Osteoblast (primary cell): ENCODE measurements around the gene SNX12. TPM values are rescaled to one million over a fixed set of nuclear protein-coding genes. Genes with fewer than 3 reads are reported as not detected.

Source experiments
- DNase-seq: peaks from one replicate; pipeline ENCODE4 v3.0.0; 2011; ENCODE audit warnings: low spot score, mixed read lengths; ENCODE audit not compliant: insufficient read length; ENCODE audit errors: missing footprints
- H2AFZ ChIP-seq: 2 replicates; pipeline ENCODE4 v1.6.0; 2011; ENCODE audit warnings: mild to moderate bottlenecking, low read length
- H3K27ac ChIP-seq: 2 replicates; pipeline ENCODE4 v1.5.1; 2011; ENCODE audit warnings: mild to moderate bottlenecking, low read depth, low read length, moderate library complexity
- H3K27me3 ChIP-seq: 2 replicates; pipeline ENCODE4 v1.6.0; 2012; ENCODE audit warnings: mild to moderate bottlenecking, control low read depth, inconsistent platforms, low read length, moderate library complexity; ENCODE audit not compliant: insufficient read depth
- H3K36me3 ChIP-seq: 2 replicates; pipeline ENCODE4 v1.5.1; 2011; ENCODE audit warnings: mild to moderate bottlenecking, low read length, control low read depth, moderate library complexity; ENCODE audit not compliant: insufficient read depth
- H3K4me1 ChIP-seq: 2 replicates; pipeline ENCODE4 v1.5.1; 2011; ENCODE audit warnings: mild to moderate bottlenecking, low read length, control low read depth, moderate library complexity; ENCODE audit not compliant: insufficient read depth
- H3K4me2 ChIP-seq: 2 replicates; pipeline ENCODE4 v1.6.0; 2011; ENCODE audit warnings: mild to moderate bottlenecking, low read length; ENCODE audit not compliant: insufficient read depth
- H3K4me3 ChIP-seq: fragments of 200-600 bp; sonication (generic); 3 replicates; pipeline ENCODE4 v1.5.1; 2012; ENCODE audit warnings: mild to moderate bottlenecking, low read length, inconsistent platforms; ENCODE audit not compliant: insufficient read depth
- H3K79me2 ChIP-seq: 2 replicates; pipeline ENCODE4 v1.6.0; 2012; ENCODE audit warnings: mild to moderate bottlenecking, low read length, control low read depth, inconsistent platforms; ENCODE audit not compliant: insufficient read depth
- H3K9me3 ChIP-seq: 2 replicates; pipeline ENCODE4 v1.5.1; 2011; ENCODE audit warnings: low read depth, low read length, control low read depth
- H4K20me1 ChIP-seq: 2 replicates; pipeline ENCODE4 v1.6.0; 2012; ENCODE audit warnings: mild to moderate bottlenecking, low read length, control low read depth; ENCODE audit not compliant: insufficient read depth
- total RNA-seq: library from RNA; depleted of rRNA; stranded (reverse); fragments of >200 nt; gene quantifications from 2 replicates; pipeline ENCODE4 v1.2.3, GENCODE V29; 2012
- TF ChIP-seq, protein P1 (sequence below): IDR thresholded peaks from 2 replicates; pipeline ENCODE4 v1.5.1; 2011; ENCODE audit warnings: mild to moderate bottlenecking, low read depth, low read length, moderate library complexity; ENCODE audit errors: extremely low read depth

The SNX12 gene
- total RNA-seq, 1 donor: 67.7 TPM

- DNase-seq: no peak
- no peak overlapping the region for H3K27ac ChIP-seq
- TF ChIP-seq, protein P1, sequence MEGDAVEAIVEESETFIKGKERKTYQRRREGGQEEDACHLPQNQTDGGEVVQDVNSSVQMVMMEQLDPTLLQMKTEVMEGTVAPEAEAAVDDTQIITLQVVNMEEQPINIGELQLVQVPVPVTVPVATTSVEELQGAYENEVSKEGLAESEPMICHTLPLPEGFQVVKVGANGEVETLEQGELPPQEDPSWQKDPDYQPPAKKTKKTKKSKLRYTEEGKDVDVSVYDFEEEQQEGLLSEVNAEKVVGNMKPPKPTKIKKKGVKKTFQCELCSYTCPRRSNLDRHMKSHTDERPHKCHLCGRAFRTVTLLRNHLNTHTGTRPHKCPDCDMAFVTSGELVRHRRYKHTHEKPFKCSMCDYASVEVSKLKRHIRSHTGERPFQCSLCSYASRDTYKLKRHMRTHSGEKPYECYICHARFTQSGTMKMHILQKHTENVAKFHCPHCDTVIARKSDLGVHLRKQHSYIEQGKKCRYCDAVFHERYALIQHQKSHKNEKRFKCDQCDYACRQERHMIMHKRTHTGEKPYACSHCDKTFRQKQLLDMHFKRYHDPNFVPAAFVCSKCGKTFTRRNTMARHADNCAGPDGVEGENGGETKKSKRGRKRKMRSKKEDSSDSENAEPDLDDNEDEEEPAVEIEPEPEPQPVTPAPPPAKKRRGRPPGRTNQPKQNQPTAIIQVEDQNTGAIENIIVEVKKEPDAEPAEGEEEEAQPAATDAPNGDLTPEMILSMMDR: no peak
- no peaks in the 10 kb centered on the region for H3K9me3 ChIP-seq
- no peaks in the 10 kb centered on the region for H3K79me2 ChIP-seq
- H3K27me3 ChIP-seq: peaks cover 19% of the 10 kb centered on the region
- no peak overlapping the region for H3K4me2 ChIP-seq
- H3K36me3 ChIP-seq: no peaks in the 10 kb centered on the region
- no peak overlapping the region for H2AFZ ChIP-seq
- H3K4me3 ChIP-seq: no peak overlapping the region
- H4K20me1 ChIP-seq: no peaks in the 10 kb centered on the region
- H3K4me1 ChIP-seq: peaks cover 9% of the 10 kb centered on the region
These were observed 17.8 kb upstream of the SNX12 start for GRCh38 chrX:71085900-71086299.

DNA sequence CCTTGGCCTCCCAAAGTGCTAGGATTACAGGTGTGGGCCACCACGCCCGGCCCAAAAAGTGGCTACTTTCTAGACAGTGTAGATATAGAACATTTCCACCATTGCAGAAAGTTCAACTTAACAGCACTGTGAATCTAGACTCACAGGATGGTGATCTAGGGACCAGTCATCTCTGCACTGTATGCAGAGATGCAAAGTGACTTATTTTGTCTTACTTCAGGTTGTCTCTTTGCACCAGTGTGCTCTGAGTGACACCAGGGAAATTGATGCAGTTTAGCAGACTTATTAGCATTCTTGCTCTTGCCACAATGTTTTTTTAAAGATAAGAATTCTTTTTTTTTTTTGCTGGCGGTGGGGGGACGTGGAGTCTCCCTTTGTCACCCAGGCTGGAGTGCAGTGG is 14.7 kb upstream of the SNX12 start:
- Histone ChIP-seq H3K36me3 (no peaks in the 10 kb centered on the region), H3K27me3 (peaks cover 24% of the 10 kb centered on the region), H3K27ac (no peak overlapping the region), H3K9me3 (no peaks in the 10 kb centered on the region), H3K4me3 (no peak overlapping the region), H3K4me2 (no peak overlapping the region), H3K79me2 (no peaks in the 10 kb centered on the region), H4K20me1 (no peaks in the 10 kb centered on the region), H3K4me1 (peaks cover 9% of the 10 kb centered on the region), H2AFZ (no peak overlapping the region)
- TF ChIP-seq, protein P1: no peak
- no peak for DNase-seq

- Histone ChIP-seq H3K9me3 (no peaks in the 10 kb centered on the region), H3K36me3 (no peaks in the 10 kb centered on the region), H3K4me2 (no peak overlapping the region), H3K4me3 (no peak overlapping the region), H3K27ac (no peak overlapping the region), H3K27me3 (peaks cover 24% of the 10 kb centered on the region), H3K4me1 (peaks cover 9% of the 10 kb centered on the region), H2AFZ (no peak overlapping the region), H4K20me1 (no peaks in the 10 kb centered on the region), H3K79me2 (no peaks in the 10 kb centered on the region)
- no peak for DNase-seq
- TF ChIP-seq, protein P1: no peak
These were observed 14.1 kb upstream of the SNX12 start for GRCh38 chrX:71082124-71082647.

GRCh38 chrX:71081330-71082123 is 13.4 kb upstream of the SNX12 start:
- TF ChIP-seq, protein P1: no peak
- no peak for DNase-seq
- H4K20me1 ChIP-seq: no peaks in the 10 kb centered on the region

More at GRCh38 chrX:71081330-71082123, 13.4 kb upstream of the SNX12 start:
- Histone ChIP-seq H3K79me2 (no peaks in the 10 kb centered on the region), H2AFZ (no peak overlapping the region), H3K4me2 (no peak overlapping the region), H3K9me3 (no peaks in the 10 kb centered on the region), H3K4me3 (no peak overlapping the region), H3K27ac (no peak overlapping the region), H3K36me3 (no peaks in the 10 kb centered on the region), H3K4me1 (peaks cover 9% of the 10 kb centered on the region), H3K27me3 (peaks cover 25% of the 10 kb centered on the region)
